Measurements from ENCODE around the gene IL1RAP.

The IL1RAP gene

GRCh38 chr3:190558796-190559195 lies 44.9 kb downstream of the IL1RAP start:
- H3K4me3 ChIP-seq, result no peak overlapping the region
- TF ChIP-seq, protein P1, sequence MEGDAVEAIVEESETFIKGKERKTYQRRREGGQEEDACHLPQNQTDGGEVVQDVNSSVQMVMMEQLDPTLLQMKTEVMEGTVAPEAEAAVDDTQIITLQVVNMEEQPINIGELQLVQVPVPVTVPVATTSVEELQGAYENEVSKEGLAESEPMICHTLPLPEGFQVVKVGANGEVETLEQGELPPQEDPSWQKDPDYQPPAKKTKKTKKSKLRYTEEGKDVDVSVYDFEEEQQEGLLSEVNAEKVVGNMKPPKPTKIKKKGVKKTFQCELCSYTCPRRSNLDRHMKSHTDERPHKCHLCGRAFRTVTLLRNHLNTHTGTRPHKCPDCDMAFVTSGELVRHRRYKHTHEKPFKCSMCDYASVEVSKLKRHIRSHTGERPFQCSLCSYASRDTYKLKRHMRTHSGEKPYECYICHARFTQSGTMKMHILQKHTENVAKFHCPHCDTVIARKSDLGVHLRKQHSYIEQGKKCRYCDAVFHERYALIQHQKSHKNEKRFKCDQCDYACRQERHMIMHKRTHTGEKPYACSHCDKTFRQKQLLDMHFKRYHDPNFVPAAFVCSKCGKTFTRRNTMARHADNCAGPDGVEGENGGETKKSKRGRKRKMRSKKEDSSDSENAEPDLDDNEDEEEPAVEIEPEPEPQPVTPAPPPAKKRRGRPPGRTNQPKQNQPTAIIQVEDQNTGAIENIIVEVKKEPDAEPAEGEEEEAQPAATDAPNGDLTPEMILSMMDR (IDR thresholded peaks at IDR 0.05), result no peak
- H3K27ac ChIP-seq, result no peak overlapping the region
- DNase-seq (ENCODE audit: low spot score), result no peak

DNA sequence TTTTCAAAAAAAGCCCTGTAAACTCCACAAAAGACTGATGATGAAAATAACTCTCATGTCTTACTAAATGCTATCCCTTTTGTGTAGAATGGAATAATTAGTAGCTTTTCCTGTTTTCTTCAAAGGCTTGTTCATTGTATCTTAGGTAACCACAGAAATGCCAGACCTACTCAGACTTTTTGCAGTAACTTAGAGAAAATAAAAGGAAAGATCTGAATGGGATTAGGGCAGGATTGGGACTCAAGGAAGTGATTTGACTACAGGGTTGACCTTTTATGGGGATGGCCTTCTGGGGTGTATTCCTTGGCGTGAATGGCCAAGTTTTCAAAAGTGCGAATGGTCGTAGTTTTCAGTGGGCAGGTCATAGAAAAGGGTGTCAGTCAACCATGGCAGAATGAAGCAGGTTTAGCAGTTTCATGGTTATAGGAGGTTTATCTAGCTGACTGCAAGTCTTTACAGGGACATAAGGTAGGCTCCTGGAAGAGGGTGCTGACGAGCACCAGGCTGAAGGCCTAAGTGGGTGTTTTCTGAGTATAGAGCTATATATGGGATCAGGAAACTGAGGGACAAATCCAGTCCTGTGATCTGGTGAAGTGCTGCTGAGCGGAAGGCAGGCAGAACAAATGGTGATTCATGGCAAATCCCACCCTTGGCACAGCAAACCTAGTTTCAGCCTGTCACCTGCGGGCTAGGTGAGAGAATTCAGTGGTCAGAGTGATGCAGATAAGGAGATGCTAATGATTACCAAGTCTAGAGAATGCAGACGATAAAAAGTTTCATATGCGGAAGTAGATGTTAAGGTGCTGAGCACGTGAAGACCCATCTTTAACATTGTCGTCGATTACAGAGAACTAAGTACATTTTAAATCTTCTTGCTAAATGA lies 46.4 kb downstream of the IL1RAP start:
- DNase-seq (ENCODE audit: low spot score), result no peak
- TF ChIP-seq, protein P1 (IDR thresholded peaks at IDR 0.05), result no peak
- H3K4me3 ChIP-seq, result no peak overlapping the region
- H3K27ac ChIP-seq, result no peak overlapping the region

DNA sequence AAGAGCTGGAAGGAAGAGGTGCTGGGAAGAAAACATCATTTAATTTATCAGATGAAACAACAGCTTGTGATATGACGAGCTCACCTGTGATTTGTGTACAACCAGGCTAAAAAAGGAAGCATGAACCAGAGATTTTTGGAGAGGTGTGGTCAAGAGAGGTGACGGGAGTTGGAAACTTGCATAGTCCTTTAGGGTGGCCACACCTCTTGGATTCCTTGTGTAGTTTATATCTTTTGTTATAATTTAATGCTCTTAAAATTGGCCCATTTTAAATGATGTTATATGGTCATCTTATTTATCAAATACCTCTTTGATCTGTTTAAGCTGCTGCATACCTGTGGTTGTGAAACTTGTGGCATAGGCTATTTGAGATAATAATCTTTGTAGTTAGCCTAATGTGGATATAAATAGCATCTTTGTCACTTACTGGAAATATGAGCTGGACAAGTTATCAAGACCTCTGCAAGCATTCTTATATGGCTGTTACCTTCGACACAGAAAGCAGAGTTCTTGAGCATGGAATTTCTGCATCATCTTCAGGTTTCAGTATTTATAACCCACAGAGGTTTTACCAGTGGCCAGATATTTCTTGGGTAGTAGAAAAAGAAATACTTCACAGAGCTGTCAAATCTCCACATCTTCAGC lies 49.1 kb downstream of the IL1RAP start:
- Histone ChIP-seq H3K4me3 (no peak overlapping the region), H3K27ac (no peak overlapping the region)
- TF ChIP-seq, protein P1 (IDR thresholded peaks at IDR 0.05), result no peak
- DNase-seq (ENCODE audit: low spot score), result no peak

GRCh38 chr3:190564175-190564574 lies 50.3 kb downstream of the IL1RAP start:
- Histone ChIP-seq H3K4me3 (no peak overlapping the region), H3K27ac (no peak overlapping the region)
- TF ChIP-seq, protein P1 (IDR thresholded peaks at IDR 0.05), result no peak
- DNase-seq (ENCODE audit: low spot score), result no peak

- Histone ChIP-seq H3K4me3 (no peak overlapping the region), H3K27ac (peak overlapping the region in 1 of 2 donors; percentile 52)
- DNase-seq (ENCODE audit: low spot score), result peak; percentile 87
- TF ChIP-seq, protein P1 (IDR thresholded peaks at IDR 0.05), result no peak
Measured at GRCh38 chr3:190566043-190566933, 52.4 kb downstream of the IL1RAP start.

GRCh38 chr3:190568036-190568435 lies 54.2 kb downstream of the IL1RAP start:
- TF ChIP-seq, protein P1 (IDR thresholded peaks at IDR 0.05), result no peak

More at GRCh38 chr3:190568036-190568435, 54.2 kb downstream of the IL1RAP start:
- no peak overlapping the region for H3K27ac ChIP-seq
- no peak overlapping the region for H3K4me3 ChIP-seq
- no peak for DNase-seq (ENCODE audit: low spot score)
